ENCODE data around the gene ST8SIA5.
A peak's percentile ranks its signal among the peaks of the same experiment; 100 is the strongest.

The ST8SIA5 gene

DNA sequence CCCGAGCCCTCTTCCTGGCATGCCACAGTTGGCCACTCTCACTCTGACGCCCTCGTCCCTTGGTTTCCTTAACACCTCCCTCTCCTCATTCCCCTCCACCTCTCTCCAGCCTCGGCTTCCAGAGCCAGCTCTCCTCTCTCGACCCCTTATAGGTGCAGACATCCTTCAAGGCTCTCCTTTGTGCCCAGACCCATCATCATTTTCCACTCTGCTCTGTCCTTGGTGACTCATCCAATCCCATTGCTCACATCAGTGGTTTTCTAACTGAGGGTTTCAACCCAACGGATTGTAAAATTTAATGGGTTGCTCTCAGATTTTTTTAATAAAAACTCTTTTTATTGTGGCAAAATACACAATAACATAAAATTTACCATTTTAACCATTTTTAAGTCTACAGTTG is 6.2 kb downstream of the ST8SIA5 start:
- no peaks in the 10 kb centered on the region for H3K36me3 ChIP-seq (ENCODE audit: control insufficient read depth, low read length)
- H3K4me2 ChIP-seq (ENCODE audit: low read length): no peak overlapping the region
- no peaks in the 10 kb centered on the region for H3K9me2 ChIP-seq (replicated peaks; ENCODE audit: control insufficient read depth, low read length)
- TF ChIP-seq CTCF (IDR thresholded peaks at IDR 0.05; ENCODE audit: low read depth, low read length, poor library complexity, severe bottlenecking): no peak
- TF ChIP-seq EZH2phosphoT487 (IDR thresholded peaks at IDR 0.05; ENCODE audit: borderline replicate concordance, low read length): no peak
- H3K27ac ChIP-seq (ENCODE audit: low read depth, low read length): no peak overlapping the region
- peaks cover 12% of the 10 kb centered on the region for H3F3A ChIP-seq (ENCODE audit: control insufficient read depth, insufficient read depth)
- H3K9me3 ChIP-seq (ENCODE audit: control insufficient read depth, insufficient read depth, low read length): no peaks in the 10 kb centered on the region
- H3K27me3 ChIP-seq (ENCODE audit: control insufficient read depth, low read length): peaks cover 36% of the 10 kb centered on the region
- peaks cover 42% of the 10 kb centered on the region for H3K4me1 ChIP-seq (ENCODE audit: control insufficient read depth, low read length)
- H3K79me2 ChIP-seq (ENCODE audit: control insufficient read depth, low read length): no peaks in the 10 kb centered on the region
- H3K4me3 ChIP-seq (ENCODE audit: low read length): no peak overlapping the region
- H4K20me1 ChIP-seq (ENCODE audit: control insufficient read depth, insufficient read depth, low read depth, low read length): no peaks in the 10 kb centered on the region

GRCh38 chr18:46748466-46748865 is 8.4 kb downstream of the ST8SIA5 start:
- peaks cover 12% of the 10 kb centered on the region for H3F3A ChIP-seq (ENCODE audit: control insufficient read depth, insufficient read depth)
- H3K4me1 ChIP-seq (ENCODE audit: control insufficient read depth, low read length): peaks cover 22% of the 10 kb centered on the region
- no peak for TF ChIP-seq EZH2phosphoT487 (IDR thresholded peaks at IDR 0.05; ENCODE audit: borderline replicate concordance, low read length)
- TF ChIP-seq CTCF (IDR thresholded peaks at IDR 0.05; ENCODE audit: low read depth, low read length, poor library complexity, severe bottlenecking): no peak
- H3K79me2 ChIP-seq (ENCODE audit: control insufficient read depth, low read length): no peaks in the 10 kb centered on the region
- no peaks in the 10 kb centered on the region for H4K20me1 ChIP-seq (ENCODE audit: control insufficient read depth, insufficient read depth, low read depth, low read length)
- H3K9me2 ChIP-seq (replicated peaks; ENCODE audit: control insufficient read depth, low read length): no peaks in the 10 kb centered on the region
- peaks cover 28% of the 10 kb centered on the region for H3K27me3 ChIP-seq (ENCODE audit: control insufficient read depth, low read length)
- H3K36me3 ChIP-seq (ENCODE audit: control insufficient read depth, low read length): no peaks in the 10 kb centered on the region
- H3K4me3 ChIP-seq (ENCODE audit: low read length): peak overlapping the region; percentile 32; the same call in 1 of the 2 replicates
- H3K27ac ChIP-seq (ENCODE audit: low read depth, low read length): no peak overlapping the region
- no peaks in the 10 kb centered on the region for H3K9me3 ChIP-seq (ENCODE audit: control insufficient read depth, insufficient read depth, low read length)
- H3K4me2 ChIP-seq (ENCODE audit: low read length): peak overlapping the region; percentile 47

DNA sequence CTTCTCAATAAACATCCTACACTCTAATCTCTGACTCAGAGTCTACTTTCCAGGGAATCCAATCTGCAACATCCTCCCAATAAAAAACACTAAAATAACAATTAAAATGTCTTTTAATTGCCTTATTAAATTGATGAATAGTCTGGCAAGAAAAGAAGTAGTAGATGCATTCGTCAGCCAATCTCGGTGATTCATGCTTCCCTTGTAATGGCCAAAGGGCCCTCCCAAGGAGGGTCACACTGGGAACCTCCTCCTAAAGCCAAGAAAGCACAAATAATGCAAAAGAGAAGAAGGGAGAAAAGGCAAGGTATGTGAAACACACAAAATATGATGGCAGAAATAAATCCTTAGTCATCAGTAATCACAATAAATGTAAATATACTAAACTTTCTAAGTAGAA is 16.8 kb downstream of the ST8SIA5 start:
- Histone ChIP-seq H3K4me2 (ENCODE audit: low read length) (no peak overlapping the region), H4K20me1 (ENCODE audit: control insufficient read depth, insufficient read depth, low read depth, low read length) (no peaks in the 10 kb centered on the region; the same call in 1 of the 2 replicates), H3K79me2 (ENCODE audit: control insufficient read depth, low read length) (no peaks in the 10 kb centered on the region), H3K4me3 (ENCODE audit: low read length) (no peak overlapping the region), H3F3A (ENCODE audit: control insufficient read depth, insufficient read depth) (no peaks in the 10 kb centered on the region), H3K9me2 (replicated peaks; ENCODE audit: control insufficient read depth, low read length) (no peaks in the 10 kb centered on the region), H3K27ac (ENCODE audit: low read depth, low read length) (no peak overlapping the region), H3K9me3 (ENCODE audit: control insufficient read depth, insufficient read depth, low read length) (peaks cover 13% of the 10 kb centered on the region), H3K36me3 (ENCODE audit: control insufficient read depth, low read length) (no peaks in the 10 kb centered on the region), H3K27me3 (ENCODE audit: control insufficient read depth, low read length) (peaks cover 6% of the 10 kb centered on the region; the same call in 1 of the 2 replicates), H3K4me1 (ENCODE audit: control insufficient read depth, low read length) (no peaks in the 10 kb centered on the region)
- TF ChIP-seq CTCF (IDR thresholded peaks at IDR 0.05; ENCODE audit: low read depth, low read length, poor library complexity, severe bottlenecking): no peak
